Stimulated activated memory B cell treated with anti-CD40 and anti-IgM and Interleukin-4, amounts not matched to agents 10 μg/mL and 1 μg/mL and 100 μg/mL, for 72 hours (primary cell): ENCODE measurements around the gene CBX5.
"Not testable (repeated sequence)": the region's sequence is repeated elsewhere in the genome, so short reads cannot be mapped to it uniquely, and the experiment has no call there.

Experiments
- ATAC-seq: fragments of 150-1000 bp; cut with Tn5 transposase; 2 replicates; pipeline ENCODE4 v1.10.0; 2021
- H3K27ac Mint-ChIP-seq: one replicate; pipeline ENCODE4 v1.8.0; 2022; ENCODE audit warnings: mild to moderate bottlenecking, mixed read lengths
- H3K27me3 Mint-ChIP-seq: one replicate; pipeline ENCODE4 v1.8.0; 2022; ENCODE audit warnings: mixed read lengths
- H3K36me3 Mint-ChIP-seq: one replicate; pipeline ENCODE4 v1.8.0; 2022; ENCODE audit warnings: mixed read lengths
- H3K4me1 Mint-ChIP-seq: one replicate; pipeline ENCODE4 v1.8.0; 2022; ENCODE audit warnings: mixed read lengths
- H3K4me3 Mint-ChIP-seq: one replicate; pipeline ENCODE4 v1.8.0; 2022; ENCODE audit warnings: mild to moderate bottlenecking, moderate library complexity, mixed read lengths
- H3K9me3 Mint-ChIP-seq: one replicate; pipeline ENCODE4 v1.8.0; 2022; ENCODE audit warnings: mixed read lengths

Gene CBX5

DNA sequence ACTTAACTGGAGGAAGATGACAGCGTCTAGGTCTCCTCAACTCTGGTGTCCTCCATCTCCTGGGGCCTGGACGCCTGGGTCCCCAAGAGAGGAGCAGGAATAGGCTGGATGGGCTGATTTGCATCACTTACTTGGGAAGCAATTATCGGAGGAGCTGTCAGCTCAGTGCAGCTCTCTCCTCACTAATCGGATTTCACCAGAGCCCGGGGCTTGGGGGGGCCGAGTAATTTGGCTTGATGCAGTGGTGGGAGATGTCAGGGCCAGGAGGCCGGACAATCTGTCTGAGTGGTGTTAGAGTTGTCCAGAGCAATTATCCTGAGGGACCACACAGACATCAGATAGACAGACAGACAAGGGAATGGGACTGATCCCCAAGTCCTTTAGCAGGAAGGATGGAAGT lies 86.5 kb downstream of the CBX5 start:
- H3K27ac Mint-ChIP-seq = no peak overlapping the region
- H3K4me1 Mint-ChIP-seq = peaks cover 42% of the 10 kb centered on the region
- no peak overlapping the region for H3K4me3 Mint-ChIP-seq
- H3K9me3 Mint-ChIP-seq = no peaks in the 10 kb centered on the region
- H3K27me3 Mint-ChIP-seq = peaks cover 41% of the 10 kb centered on the region
- no peaks in the 10 kb centered on the region for H3K36me3 Mint-ChIP-seq
- ATAC-seq = no peak

DNA sequence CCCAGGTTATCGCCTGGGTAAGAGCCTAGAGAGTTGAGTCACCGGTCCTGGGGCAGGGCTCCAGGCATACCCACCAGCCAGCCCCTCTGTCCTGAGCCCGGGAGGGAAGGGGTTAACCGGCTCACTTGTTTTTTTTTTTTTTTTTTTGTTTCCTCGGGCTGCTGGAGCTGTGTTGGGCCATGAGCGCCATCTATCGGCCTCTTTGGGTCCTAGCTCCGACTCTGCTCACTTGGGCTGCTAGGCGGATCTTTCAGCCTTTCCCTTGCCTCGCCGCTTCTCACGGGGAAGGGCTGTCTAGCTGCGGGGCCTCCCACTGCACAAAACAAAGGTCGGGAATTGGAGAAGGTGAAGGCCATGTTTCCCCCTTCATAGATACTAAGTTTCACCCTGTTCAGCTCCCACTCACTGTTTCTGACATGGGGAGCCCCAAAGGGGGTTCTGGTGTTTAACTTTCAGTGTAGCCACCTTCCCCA lies 88.3 kb downstream of the CBX5 start:
- H3K27me3 Mint-ChIP-seq = peaks cover 36% of the 10 kb centered on the region
- H3K27ac Mint-ChIP-seq = peak overlapping the region; percentile 0
- peaks cover 32% of the 10 kb centered on the region for H3K4me1 Mint-ChIP-seq
- peak; percentile 74 for ATAC-seq
- peak overlapping the region; percentile 13 for H3K4me3 Mint-ChIP-seq
- H3K36me3 Mint-ChIP-seq = peaks cover 6% of the 10 kb centered on the region
- no peaks in the 10 kb centered on the region for H3K9me3 Mint-ChIP-seq

- no peak for ATAC-seq
- H3K27me3 Mint-ChIP-seq = peaks cover 32% of the 10 kb centered on the region
- no peaks in the 10 kb centered on the region for H3K9me3 Mint-ChIP-seq
- peak overlapping the region; percentile 0 for H3K27ac Mint-ChIP-seq
- peaks cover 8% of the 10 kb centered on the region for H3K36me3 Mint-ChIP-seq
- peaks cover 28% of the 10 kb centered on the region for H3K4me1 Mint-ChIP-seq
- peak overlapping the region; percentile 13 for H3K4me3 Mint-ChIP-seq
Observed at GRCh38 chr12:54191126-54191525, 88.8 kb downstream of the CBX5 start.

GRCh38 chr12:54189198-54189539 lies 90.8 kb downstream of the CBX5 start:
- Mint-ChIP-seq H3K9me3 (no peaks in the 10 kb centered on the region), H3K4me3 (peak overlapping the region; percentile 89), H3K36me3 (peaks cover 16% of the 10 kb centered on the region), H3K4me1 (peaks cover 15% of the 10 kb centered on the region), H3K27me3 (peaks cover 16% of the 10 kb centered on the region), H3K27ac (peak overlapping the region; percentile 55)
- ATAC-seq = peak; percentile 20

GRCh38 chr12:54187075-54187474 lies 92.8 kb downstream of the CBX5 start:
- peaks cover 10% of the 10 kb centered on the region for H3K27me3 Mint-ChIP-seq
- no peaks in the 10 kb centered on the region for H3K9me3 Mint-ChIP-seq
- peaks cover 22% of the 10 kb centered on the region for H3K36me3 Mint-ChIP-seq
- no peak overlapping the region for H3K27ac Mint-ChIP-seq
- no peak for ATAC-seq
- peaks cover 15% of the 10 kb centered on the region for H3K4me1 Mint-ChIP-seq
- no peak overlapping the region for H3K4me3 Mint-ChIP-seq

DNA sequence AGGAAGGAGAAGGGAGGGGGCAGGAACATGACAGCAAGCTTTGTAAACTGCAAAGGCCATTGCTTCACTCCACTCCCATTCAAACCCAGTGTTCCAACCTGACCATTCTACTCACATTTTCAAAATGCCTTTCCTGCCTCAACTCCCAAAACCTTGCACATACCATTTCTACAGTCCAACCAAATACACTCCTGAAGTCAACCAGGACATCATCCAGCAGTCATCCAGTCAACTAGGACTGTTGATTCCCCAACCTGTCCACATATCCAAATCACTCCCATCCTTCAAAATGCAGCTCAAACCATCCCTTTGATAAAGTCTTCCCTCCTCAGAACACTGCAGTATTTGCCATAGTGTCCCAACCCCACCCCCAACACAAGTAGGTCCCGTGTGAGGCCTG lies 94.0 kb downstream of the CBX5 start:
- Mint-ChIP-seq H3K4me3 (no peak overlapping the region), H3K27me3 (peaks cover 5% of the 10 kb centered on the region), H3K27ac (no peak overlapping the region), H3K4me1 (peaks cover 8% of the 10 kb centered on the region), H3K9me3 (no peaks in the 10 kb centered on the region), H3K36me3 (peaks cover 28% of the 10 kb centered on the region)
- no peak for ATAC-seq

DNA sequence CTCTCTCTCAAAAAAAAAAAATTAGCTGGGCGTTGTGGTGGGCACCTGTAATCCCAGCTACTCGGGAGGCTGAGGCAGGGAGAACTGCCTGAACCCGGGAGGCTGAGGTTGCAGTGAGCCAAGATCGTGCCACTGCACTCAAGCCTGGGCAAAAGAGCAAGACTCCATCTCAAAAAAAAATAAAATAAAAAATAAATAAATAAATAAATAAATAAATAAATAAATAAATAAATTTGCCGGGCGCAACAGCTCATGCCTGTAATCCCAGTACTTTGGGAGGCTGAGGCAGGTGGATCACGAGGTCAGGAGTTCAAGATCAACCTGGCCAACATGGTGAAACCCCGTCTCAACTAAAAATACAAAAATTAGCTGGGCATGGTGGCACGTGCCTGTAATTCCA lies 94.6 kb downstream of the CBX5 start:
- H3K9me3 Mint-ChIP-seq, ATAC-seq, H3K27me3 Mint-ChIP-seq, H3K4me3 Mint-ChIP-seq, H3K27ac Mint-ChIP-seq, H3K4me1 Mint-ChIP-seq: not testable (repeated sequence)
- H3K36me3 Mint-ChIP-seq = peaks cover 28% of the 10 kb centered on the region

GRCh38 chr12:54184024-54184805 lies 95.7 kb downstream of the CBX5 start:
- no peaks in the 10 kb centered on the region for H3K9me3 Mint-ChIP-seq
- H3K4me1 Mint-ChIP-seq = peaks cover 8% of the 10 kb centered on the region
- no peak overlapping the region for H3K4me3 Mint-ChIP-seq
- no peak for ATAC-seq
- no peaks in the 10 kb centered on the region for H3K27me3 Mint-ChIP-seq
- H3K27ac Mint-ChIP-seq = no peak overlapping the region
- peaks cover 28% of the 10 kb centered on the region for H3K36me3 Mint-ChIP-seq

- no peak overlapping the region for H3K4me3 Mint-ChIP-seq
- peaks cover 28% of the 10 kb centered on the region for H3K36me3 Mint-ChIP-seq
- no peaks in the 10 kb centered on the region for H3K27me3 Mint-ChIP-seq
- peaks cover 8% of the 10 kb centered on the region for H3K4me1 Mint-ChIP-seq
- no peaks in the 10 kb centered on the region for H3K9me3 Mint-ChIP-seq
- H3K27ac Mint-ChIP-seq = no peak overlapping the region
- ATAC-seq = no peak
Observed at GRCh38 chr12:54182981-54183380, 96.9 kb downstream of the CBX5 start.

DNA sequence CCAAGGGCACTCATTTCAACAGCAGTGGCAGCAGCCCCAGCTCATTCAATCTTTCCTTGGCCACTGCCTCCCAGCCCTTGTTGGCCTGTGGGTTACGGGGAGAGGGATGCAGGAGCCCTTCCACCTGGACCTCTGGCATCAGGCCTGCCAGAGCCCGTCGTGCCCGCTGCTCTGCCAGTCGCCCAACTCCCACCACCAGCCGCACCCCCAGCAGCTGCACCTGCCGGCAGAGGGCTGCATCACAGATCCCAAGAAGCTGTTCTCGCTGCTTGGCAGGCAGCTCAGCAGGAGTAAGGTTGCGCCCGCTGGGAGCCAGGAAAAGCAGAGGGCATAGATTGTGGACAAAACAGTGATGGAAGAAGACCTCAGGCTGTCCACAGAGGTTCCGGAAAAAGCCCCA lies 97.8 kb downstream of the CBX5 start:
- H3K4me3 Mint-ChIP-seq = no peak overlapping the region
- H3K4me1 Mint-ChIP-seq = no peaks in the 10 kb centered on the region
- peaks cover 26% of the 10 kb centered on the region for H3K36me3 Mint-ChIP-seq
- no peaks in the 10 kb centered on the region for H3K9me3 Mint-ChIP-seq
- H3K27me3 Mint-ChIP-seq = no peaks in the 10 kb centered on the region
- H3K27ac Mint-ChIP-seq = no peak overlapping the region
- no peak for ATAC-seq
